GM21737 (cell line): Measurements from ENCODE around the gene RHO.
"Not testable (repeated sequence)": the region's sequence is repeated elsewhere in the genome, so short reads cannot be mapped to it uniquely, and the experiment has no call there.

Source experiments
- ATAC-seq: cut with Tn5 transposase; IDR thresholded peaks from one replicate; pipeline ENCODE4 v1.9.1; 2021; ENCODE audit warnings: mild to moderate bottlenecking, moderate library complexity; ENCODE audit not compliant: unreplicated experiment

Gene RHO

DNA sequence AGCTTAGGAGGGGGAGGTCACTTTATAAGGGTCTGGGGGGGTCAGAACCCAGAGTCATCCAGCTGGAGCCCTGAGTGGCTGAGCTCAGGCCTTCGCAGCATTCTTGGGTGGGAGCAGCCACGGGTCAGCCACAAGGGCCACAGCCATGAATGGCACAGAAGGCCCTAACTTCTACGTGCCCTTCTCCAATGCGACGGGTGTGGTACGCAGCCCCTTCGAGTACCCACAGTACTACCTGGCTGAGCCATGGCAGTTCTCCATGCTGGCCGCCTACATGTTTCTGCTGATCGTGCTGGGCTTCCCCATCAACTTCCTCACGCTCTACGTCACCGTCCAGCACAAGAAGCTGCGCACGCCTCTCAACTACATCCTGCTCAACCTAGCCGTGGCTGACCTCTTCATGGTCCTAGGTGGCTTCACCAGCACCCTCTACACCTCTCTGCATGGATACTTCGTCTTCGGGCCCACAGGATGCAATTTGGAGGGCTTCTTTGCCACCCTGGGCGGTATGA lies at the start of gene RHO:
RHO (plus strand) TSS at position 51 of the 512 bp plus-strand sequence; CDS start at position 146, 95 bp downstream.
- no peak for ATAC-seq

- not testable (repeated sequence) for ATAC-seq
These were observed 47.1 kb upstream of the RHO start for GRCh38 chr3:129481225-129481765.

DNA sequence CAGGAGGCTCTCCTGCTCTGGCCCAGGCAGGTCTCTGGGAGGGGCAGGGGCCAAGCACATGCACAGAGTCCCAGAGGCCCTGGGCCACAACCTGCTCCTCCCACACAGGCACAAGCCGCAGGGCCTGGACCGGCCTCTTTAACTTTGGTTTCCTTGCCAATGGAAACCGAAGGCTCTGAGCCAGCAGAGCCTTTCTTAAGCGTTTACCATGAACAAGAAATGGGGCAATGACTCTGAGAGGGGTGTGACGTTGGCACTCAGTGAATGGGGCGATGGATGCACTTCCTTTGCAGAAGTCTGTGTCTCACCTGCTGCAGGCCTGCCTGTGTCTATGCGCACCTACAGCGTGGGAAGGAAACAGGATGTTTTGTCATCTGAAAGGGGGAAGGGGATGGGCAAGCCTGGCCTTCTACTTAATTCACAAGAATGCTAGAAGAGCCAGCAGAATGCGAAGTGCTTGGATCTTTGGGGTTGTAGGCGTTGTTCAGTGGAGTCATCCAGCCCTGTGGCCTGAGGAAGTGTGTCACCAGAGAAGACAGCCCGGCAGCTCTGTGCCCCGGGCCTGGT lies 46.6 kb upstream of the RHO start:
- ATAC-seq = no peak

DNA sequence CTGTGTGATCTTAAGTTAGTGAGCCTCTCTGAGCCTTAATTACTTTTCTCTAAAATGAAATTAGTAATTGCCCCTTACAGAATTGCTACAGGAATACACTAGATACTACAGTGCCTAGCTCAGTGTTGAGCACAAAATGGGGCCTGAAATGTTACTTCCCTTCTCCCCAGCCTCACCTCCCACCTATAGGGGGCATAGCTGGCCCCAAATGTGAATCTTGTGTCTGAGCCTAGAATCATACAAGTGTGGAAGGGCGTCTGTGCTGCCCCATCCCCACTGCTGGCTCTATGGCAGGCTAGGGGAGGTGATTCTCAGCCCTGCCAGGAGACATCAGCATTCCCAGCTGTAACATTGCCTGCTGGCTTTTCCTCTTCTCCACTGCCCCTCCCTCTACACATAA lies 45.7 kb upstream of the RHO start:
- no peak for ATAC-seq

- no peak for ATAC-seq
These were observed 44.6 kb upstream of the RHO start for GRCh38 chr3:129483870-129484269.

DNA sequence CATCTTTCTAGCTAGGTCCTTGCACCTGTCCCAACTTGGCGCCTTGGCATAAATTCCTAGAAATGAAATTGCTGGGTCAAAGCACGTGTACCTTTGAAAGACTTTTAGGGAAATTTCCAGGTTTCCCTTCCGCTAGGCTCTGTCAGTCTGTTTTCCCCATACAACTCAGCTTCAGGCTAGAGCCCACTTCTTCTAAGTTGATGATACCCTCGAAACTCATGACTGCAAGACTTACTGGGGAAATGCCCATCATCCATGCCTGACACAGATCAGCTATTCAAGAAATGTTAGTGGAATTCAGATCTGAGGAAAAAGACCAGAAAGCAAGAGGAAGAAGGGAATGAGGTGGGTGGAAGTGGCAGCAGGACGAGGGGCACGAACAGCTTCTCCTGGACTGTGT lies 43.3 kb upstream of the RHO start:
- ATAC-seq = not testable (repeated sequence)

GRCh38 chr3:129485721-129486663 lies 42.4 kb upstream of the RHO start:
- no peak for ATAC-seq

DNA sequence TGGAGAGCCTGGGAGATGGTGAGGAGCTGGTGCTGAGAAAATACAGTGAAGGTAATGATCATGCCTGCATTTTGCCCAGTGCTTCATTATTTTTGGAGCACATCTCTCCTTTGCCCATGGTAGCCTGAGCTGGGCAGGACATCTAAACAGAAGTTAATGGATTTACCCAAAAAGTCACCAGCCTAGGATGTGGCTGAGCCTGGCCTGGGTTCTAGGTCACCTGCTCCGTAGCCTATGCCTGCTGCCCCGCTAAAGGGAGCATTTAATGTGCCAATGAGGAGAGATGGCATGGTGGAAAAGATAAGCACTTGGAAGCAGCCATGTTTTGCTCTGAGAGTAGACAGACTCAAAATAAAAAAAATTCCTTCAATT lies 41.8 kb upstream of the RHO start:
- no peak for ATAC-seq

DNA sequence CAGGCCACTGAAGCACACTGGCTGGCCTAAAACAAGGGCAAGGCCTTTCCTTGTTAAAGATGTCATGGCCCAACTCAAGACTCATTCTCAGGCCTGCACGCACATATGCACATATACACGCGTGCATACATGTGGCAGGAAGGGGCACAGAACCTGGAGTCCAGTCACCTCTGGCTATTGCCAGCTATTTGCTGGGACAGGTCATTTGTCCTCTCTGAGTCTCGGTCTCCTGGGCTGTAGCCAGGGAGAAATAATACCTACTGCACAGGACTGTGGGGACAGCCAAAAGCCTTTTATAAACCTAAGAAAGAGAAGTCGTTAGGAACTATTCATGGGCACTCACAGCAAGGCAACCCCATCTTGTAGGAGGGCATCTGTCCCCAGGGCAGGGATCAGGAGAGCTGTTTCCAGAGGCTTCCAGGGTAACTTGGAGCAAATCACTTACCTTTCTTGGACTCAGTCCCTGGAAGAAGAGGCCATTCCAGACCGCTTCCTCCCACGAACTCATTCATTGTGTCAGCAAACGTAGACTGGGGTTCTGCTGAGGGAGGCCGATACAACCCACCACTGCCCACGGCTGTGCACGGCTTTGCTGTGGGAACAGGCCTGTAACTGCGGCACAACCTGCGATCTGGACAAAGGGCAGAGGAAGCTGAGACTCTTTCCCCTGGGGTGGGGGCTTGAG lies 41.1 kb upstream of the RHO start:
- ATAC-seq = no peak

GRCh38 chr3:129487868-129488335 lies 40.5 kb upstream of the RHO start:
- ATAC-seq = not testable (repeated sequence)

DNA sequence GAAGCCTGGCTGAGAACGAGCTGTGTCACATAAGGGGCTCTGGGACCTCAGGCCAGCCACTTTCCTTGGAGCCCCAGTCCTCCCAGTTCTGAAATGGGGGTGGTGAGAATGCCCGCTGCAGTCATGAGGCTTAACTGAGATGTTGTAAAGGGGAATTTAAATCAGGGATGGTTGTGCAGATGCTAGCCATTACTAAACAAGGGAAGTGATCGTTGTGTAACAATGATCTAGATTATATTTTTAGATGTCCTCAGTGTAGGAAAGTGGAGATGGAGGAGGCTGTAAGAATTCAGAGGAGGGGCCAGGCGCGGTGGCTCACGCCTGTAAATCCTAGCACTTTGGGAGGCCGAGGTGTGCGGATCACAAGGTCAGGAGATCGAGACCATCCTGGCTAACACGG lies 39.2 kb upstream of the RHO start:
- not testable (repeated sequence) for ATAC-seq

- ATAC-seq = no peak
These were observed 38.2 kb upstream of the RHO start for GRCh38 chr3:129490273-129490675.

DNA sequence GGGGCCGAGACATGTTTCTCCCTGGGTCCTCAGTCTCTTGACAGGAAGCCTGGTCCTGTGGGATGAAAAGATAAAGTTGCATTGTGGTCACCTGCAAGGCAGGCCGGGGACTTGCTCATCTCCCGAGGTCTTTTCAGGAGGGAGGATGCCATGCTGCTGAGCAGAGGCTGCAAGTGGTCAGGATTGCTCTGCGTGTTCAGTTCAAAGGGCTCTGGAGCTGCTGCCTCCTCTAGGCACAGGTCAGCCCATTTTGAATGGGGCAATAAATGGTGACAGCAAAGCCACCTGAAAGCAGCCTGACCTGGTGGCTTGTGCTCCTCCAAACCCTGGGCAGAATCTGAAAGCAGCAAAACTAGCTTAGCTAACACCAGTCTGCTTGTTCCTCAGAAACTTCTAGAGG lies 37.4 kb upstream of the RHO start:
- ATAC-seq = not testable (repeated sequence)

DNA sequence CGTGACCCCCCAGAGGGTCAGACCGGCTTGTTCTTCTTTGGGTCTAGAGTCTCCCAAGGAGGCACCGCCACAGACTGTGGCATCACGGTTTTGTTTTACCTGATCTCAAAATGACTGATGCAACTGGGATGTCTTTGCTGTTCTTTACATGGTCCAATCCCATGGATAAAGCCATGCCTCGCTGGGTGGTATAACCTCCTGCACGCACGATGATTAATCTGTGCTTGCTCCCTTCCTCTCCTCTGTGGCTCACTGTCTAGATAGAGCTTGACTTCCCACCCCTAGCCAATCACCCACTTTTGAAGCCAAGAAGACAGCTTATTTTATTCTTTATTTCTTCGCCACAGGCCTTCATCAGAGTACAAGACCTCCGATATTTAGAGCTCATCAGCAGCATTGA lies 36.6 kb upstream of the RHO start:
- ATAC-seq = no peak

- ATAC-seq = no peak
These were observed 35.7 kb upstream of the RHO start for GRCh38 chr3:129492691-129493090.

GRCh38 chr3:129493206-129493605 lies 35.2 kb upstream of the RHO start:
- no peak for ATAC-seq

GRCh38 chr3:129494499-129494898 lies 33.9 kb upstream of the RHO start:
- ATAC-seq = not testable (repeated sequence)

- not testable (repeated sequence) for ATAC-seq
These were observed 33.3 kb upstream of the RHO start for GRCh38 chr3:129495006-129495639.

- not testable (repeated sequence) for ATAC-seq
These were observed 30.6 kb upstream of the RHO start for GRCh38 chr3:129497876-129498275.
